HG03378 (cell line): Measurements from ENCODE around the gene RUNX2.

Experiments used
- ATAC-seq: cut with Tn5 transposase; IDR thresholded peaks from one replicate; pipeline ENCODE4 v1.9.1; 2021; ENCODE audit warnings: mild to moderate bottlenecking, moderate library complexity; ENCODE audit not compliant: unreplicated experiment

RUNX2 gene

DNA sequence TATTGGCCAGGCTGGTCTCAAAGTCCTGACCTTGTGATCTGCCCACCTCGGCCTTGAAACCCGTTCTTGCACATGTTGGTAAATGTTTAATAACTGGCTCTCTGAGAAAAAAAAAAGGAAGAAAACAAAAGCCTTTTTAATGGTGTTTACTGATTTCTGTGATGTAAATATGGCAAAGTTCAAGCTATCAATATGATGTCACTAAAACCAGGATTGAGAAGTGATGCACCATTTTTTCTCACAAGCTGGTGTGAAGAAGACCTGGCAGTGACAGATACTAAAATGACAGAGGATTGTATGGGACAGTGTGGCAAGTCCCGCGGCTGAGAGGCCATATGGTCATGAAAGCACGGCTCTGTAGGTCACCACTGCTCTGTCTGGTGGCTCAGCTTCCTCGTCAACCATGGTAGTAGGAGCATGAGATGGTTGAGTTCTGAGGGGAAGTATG is 245.9 kb downstream of the RUNX2 start:
- no peak for ATAC-seq

DNA sequence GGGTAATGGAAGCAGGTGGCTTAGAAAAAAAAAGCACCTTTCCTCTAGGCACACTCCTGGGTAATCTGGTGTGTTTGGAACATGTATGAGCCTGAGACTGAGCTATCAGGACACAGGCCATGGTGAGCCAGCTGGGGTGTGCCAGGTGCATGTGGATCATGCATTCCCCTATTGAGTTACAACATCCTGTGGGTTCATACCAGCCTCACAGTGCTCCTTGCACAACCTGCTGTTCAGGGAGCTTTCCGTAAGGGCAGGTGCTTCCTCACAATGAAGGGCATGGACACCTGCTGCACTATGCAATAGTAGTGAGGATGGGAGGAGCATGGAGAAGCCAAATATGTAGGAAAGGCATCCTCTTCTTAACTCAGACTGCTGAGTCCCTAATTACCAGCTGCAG is 246.8 kb downstream of the RUNX2 start:
- no peak for ATAC-seq

DNA sequence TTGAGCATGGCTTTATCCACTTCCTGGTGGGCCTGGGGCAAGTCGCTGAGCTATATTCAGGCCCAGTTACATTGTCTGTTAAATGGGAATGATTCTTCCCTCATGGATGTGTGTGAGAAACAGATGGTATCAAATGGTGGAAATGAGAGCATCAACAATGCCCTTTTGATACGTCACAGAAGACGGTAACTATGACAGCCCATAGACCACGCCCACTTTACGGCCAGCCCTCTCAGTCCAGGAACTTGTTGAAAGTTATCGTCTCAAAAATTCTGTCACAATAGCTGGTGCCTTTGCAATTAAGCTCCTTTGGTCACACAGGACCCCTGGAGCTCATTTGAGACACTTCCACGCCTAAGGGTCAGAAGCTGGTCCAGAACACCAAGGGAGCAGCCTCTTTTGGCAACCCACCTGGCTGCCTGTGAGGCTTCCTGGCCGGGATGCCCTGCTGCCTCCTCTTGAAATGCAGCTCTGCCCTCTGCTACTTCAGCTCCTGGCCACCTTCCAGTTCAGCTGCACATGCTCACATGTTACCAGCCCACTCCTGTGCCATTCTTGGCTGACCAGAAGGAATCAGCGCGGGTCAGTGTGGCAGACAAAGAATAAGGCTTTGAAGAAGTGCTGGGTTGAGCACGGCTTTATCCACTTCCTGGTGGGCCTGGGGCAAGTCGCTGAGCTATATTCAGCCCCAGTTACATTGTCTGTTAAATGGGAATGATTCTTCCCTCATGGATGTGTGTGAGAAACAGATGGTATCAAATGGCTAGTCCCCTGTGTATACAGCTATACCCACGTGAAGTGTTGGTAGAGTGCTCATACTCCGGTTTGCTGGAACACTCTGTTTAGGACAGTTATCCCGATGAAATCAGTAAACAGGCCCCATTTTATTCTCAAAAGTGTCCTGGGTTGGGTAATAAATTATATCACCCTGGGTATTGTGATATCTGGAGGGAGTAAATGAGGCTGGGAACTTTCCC is 248.8 kb downstream of the RUNX2 start:
- no peak for ATAC-seq

DNA sequence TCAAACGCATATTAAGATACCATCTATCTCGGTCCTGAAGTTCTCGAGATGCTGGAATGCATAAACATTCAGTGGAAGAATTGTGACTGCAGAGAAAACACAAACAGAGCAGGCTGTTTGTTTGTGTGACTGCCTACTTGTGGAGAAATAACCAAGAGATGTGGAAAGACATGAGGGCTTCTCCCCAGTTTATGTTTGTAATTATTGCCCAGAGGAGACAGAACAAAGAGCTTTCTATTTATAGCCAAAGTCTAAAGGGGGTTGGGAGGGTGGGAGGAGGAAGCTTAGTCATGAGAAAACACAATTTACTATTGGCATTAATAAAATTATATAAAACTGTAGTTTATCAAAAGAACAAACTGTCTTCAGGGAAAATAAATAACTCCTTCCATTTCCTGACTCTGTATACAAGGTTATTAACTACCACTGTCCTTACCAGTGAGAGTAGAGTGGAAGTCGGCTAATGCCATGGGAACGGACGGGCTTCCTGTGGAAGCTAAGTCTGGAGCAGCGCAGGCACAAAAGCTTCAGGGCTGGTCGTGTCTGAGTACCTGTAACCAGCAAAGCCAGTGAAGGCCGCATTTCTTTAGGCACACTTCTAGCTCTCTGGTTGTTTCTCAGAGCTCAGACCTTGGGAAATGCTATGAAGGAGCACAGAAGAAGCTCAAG is 249.8 kb downstream of the RUNX2 start:
- ATAC-seq, result no peak

DNA sequence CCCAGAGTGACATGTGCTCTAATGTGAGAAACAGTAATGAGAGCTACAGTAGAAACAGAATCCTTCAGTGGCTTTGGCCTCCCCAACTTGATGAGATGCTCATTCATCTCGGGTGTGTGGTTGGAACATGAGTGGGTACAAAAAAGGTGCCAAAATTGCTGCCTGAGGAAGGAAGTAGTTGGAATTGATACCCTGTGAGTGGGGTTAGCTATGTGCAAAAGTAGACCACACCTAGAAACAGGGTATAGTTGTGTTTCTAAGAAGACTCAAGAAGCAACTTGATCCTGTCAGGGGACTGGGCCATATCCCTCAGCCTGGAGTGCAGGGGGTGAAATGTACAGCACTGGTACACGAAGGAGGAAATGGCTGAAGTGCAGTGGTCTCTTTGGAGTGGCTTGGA is 256.0 kb downstream of the RUNX2 start:
- ATAC-seq, result no peak

DNA sequence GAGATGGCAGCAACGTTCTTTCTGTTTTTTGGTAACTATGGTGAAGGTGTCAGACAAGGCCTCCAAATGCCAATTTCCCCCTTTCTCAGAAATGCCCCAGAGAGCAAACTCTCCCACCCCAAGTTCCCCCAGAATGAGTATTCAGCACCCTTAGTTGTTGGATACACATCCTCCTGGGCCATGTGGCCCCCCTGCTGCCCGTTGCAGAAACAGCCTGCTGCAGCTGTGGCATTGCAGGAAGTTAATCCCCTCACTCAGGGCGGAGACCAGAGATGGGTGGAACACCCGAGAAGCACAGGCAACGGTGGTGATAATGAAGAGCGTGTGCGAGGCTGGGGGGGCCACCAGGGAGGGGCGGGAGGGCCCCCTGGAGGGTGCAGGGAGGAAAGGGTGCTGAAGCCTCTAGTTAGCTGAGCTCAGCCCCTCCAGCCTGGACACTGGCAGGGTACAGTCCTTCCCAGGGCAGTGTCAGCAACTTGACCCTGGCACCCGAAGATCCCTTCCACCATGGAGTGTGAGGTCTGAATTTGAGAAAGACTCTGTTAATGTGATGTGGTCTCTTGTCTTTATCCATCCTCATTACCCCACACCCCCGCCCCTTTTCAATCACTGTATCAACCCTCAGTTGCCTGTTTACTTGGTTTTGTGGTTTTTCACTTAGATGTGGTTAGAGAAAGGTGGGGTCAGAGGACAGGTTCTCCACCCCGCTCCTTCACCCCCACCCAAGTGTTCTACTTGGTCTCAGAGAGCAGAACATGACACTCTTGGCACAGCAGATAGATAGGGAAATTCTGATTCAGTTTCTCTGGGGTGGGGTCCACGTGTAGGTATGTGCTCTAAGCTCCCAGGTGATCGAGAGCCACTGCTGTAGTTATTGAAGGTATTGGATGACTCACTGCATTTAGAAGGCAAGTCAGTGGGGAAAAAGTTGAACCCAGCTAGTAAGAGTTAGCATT is 258.4 kb downstream of the RUNX2 start:
- no peak for ATAC-seq

DNA sequence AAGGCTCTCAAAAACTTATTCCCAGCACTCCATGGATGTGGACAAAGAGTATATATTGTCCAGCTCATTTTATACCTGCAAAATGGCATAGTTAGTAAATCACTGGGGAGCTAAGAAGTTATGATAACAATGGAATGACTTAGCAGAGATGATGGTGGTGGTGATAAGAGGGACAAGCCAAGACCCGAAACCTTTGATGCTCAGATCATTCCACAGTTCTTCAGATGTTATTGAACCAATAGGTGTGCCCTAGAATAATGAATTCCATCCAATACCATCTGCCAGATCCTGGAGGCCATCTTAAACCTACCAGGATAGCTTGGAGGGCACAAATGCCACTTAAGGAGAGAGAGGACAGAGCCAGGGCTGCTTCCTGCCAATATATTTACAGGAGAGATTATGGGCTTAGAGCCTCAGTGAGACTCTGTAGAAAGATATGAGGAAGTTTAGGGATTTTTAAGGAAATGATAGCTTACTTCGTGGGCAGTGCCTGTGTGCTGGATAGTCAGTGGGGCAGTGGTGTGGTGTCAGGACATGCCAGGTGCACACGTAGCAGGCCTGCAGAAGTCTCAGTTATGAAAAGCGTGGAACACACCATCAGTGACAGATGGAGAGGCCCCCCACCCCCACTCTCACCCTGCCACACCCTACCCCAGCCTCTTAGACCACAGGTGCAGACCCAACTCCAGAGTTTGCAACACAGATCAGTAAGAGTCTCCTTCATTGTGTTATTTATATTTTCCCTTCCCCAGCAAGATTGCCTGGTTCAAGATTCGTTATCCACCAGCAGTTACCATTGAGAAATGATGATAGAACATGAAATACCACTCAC is 259.3 kb downstream of the RUNX2 start:
- ATAC-seq, result no peak

DNA sequence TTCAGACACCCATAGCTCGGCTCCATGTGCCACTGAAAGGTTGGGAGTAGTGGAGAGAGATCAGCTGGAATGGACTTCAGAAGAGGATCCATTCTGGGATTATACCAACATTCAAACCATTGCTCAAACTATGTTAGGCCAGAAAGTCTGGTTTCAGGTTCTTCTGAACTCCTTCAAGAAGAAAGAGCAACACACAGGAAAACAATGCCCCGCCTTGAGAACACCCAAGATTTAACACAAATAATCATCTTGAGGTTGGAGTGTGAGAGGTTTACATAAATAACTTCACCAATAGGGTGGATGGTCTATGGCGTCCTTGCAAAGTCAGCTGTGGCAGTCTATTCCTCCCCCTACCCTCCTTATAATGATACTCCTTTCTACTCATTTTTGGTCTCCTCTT is 261.2 kb downstream of the RUNX2 start:
- no peak for ATAC-seq

DNA sequence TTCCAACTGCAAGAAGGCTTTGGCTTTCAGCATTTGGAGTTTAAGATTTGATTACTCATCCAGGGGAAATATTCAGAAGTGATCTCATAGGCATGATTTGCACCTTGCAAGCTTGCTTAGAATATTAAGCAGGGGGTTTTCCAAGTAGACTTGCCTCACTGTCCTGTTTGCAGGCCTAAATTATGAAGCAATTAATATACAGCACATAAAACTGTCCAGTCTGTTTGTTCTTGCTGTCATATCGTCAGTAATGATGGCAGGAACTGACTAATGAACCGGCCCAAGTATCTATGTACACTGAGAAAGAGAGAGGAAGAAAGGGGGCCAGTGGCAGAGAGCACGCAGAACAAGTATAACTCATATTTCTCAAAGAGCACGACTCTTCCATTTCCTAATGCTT is 262.1 kb downstream of the RUNX2 start:
- ATAC-seq, result no peak

DNA sequence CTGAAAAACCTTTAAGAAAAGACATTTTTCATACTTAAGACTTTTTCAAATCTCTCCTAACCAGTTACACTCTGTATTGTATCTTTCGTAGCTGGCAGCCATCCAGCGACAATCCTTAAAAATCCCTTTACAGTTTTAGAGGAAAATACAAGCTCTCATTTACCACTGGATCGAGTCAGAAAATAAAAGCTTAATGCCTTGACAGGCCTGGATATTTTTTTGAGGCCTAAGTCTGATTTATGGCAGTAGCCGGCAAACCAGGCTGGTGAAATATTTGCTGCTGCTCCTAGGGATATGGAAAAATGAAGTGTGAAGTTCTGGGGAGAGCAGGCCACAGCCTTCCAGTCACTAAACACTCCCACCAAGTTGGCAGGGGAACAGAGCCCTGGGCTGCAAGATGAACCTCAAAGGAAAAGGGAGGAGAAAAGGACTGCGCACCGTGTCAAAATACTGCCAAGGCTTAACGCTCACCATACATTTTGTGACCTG is 262.6 kb downstream of the RUNX2 start:
- no peak for ATAC-seq

DNA sequence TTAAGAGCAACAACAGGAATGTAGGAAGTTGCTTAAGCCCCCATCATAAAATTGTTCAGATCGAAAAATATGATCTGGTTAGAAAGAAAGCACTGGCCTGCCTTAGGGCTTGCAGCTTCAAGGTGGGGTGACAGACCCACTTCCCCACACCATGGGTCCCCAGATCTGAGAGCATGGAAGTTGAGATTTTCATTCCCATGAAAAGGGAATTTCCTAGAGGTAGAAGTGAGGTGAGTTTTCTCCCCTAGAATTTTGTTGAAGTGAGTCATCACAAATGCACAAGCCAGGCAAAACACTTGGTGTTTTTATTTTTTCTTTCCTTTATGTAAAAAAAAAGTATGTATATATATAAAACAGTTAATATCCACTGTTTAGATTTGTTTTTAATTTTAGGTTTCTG is 263.2 kb downstream of the RUNX2 start:
- ATAC-seq, result no peak

DNA sequence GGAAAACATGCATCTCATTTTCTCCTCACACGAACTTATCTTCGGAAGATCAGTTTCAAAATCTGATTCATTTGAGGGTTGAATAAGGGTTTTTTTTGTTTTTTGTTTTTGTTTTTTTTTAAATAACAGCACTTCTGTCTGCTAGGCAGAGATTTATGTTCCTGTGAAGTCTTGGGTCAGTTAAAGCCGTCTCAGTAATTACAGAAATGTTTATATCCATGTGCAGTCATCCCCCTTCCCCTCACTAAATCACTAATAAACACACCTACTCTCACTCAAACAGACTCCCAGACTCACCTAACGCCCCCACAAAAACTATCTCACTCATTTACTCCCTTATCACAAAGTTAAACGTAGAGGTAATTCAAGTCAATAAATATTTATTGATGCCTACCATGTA is 263.8 kb downstream of the RUNX2 start:
- ATAC-seq, result no peak

DNA sequence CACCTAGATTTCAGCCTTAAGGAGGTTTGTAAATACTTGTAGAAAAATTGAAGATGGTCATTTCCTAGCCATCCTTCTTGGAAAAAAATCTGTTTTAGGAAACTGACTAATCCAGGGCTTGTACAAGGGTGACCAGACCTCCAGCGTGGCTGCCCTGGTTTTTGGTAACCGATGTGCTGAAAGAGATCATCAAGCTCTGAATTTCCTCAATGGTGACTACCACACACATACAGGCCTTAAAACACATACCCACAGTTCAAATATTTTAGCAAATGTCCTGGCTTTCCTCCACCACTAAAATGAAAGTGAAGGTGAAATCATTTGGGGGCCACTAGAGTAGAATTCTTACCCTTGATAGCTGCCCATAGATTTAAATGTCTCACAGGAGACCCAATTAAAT is 264.9 kb downstream of the RUNX2 start:
- ATAC-seq, result no peak

DNA sequence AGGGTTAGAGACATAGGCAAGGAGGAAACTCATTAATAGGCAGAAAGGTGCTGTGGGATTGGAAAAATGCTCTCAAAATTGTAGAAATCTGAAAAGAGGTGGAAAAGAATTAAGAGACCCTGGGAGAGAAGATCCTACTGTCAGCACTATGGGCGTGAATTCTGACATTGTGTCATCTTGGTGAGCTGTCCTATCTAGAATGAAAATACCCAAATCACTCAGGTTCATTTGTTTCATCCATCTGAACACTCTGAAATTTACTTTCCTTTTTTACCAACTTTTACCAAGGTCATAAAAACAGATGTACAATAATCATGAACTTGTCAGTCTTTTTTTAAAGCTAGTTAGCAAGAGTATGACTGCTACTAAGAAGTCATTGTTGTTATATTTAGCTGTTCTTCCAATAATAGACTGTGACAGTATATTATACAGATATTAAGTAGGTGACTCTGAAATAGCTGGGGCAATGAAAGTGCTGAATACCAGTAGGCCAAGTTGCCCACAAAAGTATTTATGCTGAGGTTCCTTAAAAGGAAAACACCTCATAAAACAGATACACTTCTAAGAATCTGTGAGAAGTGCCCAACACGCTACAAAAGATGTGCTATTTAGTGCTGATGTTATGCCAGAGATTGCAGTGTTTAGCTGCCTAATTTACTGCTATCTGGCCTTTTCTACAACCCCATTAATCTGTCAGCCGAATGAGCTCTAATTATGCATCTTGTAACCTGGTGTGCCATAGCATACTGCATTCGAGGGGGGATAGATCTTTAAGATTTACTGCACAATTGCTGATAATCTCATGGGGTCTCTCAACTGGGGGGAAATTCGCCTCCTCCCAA is 267.1 kb downstream of the RUNX2 start:
- ATAC-seq, result no peak

DNA sequence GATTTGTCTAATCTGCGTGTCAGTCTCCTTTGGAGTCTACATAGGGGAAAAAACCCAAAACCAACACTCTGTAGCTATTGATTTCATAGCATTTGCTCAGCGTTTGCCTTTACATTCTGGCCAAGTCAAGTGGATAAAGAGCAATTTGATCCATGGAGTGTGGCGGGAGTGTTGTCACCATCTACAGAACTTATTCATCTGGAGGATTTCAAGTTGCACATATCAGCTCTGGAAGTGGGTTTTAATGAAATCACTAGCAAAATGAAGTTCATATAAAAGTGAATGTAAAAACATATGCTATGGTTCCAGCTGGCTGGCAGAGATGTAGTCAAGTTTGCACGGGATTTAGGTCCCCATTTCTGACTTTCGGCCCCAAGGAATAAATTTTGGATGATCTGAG is 269.3 kb downstream of the RUNX2 start:
- no peak for ATAC-seq

DNA sequence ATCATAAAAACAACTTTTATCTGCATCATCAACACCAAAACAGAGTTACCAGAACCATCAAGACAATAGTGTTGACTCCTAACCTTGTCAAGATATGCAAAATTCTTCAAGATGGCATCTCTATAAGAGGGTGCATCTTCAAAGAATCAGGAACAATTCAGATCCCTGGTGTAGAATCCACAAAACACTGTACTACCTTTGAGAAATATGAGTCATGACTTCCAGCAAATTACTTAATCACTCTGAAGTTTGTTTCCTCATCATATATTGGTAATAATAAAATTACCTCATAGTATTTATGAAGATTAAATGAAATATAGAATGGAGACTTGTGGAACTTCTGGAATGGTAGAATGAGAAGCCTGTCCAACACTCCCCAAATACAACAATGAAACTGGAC is 270.9 kb downstream of the RUNX2 start:
- ATAC-seq, result no peak

DNA sequence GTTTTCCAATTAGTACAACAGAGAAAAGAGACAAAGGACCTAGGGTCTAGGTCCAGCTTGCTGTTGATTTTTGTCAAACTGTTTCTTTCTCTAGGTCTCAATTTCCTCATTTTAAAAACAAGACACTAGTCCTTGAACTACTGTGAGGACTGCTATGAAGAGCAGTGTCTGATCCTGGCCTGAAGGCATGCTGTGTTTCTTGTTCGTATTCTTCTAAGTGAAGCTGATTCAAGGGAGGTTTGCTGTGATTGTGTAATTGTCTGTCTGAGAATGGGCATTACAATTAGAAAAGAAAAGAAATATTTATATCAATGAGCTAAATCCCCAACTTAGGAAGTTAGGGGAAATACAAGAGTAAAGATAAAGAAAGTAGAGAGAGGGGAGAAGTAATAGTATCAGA is 277.8 kb downstream of the RUNX2 start:
- ATAC-seq, result no peak

DNA sequence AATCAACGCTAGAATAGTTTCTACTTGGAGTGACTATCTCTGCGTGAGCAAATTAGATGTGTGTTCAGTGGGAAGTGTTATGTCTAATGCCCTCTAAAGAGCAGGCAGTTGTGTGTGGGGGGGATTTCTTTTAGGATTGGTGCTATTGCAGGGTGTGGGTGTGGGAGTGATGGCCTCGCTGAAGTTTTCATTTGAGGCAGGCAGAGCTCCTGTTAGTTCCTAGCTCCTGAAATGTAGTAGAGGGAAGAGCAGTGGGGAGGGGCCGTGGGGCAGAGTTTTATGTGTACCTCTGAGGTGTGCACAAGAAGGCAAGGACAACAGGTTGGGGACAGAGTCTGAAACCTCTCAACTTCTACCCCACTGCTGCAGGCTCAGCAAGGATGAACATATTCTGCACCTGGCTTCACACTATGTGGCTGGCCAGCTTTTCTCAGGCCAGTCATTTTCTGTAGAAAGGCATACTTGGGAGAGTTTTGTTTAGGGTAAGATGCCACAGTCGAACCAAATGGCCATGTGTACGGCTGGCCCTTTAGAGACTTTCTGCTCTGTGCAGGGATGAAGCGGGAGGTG is 278.8 kb downstream of the RUNX2 start:
- ATAC-seq, result no peak

DNA sequence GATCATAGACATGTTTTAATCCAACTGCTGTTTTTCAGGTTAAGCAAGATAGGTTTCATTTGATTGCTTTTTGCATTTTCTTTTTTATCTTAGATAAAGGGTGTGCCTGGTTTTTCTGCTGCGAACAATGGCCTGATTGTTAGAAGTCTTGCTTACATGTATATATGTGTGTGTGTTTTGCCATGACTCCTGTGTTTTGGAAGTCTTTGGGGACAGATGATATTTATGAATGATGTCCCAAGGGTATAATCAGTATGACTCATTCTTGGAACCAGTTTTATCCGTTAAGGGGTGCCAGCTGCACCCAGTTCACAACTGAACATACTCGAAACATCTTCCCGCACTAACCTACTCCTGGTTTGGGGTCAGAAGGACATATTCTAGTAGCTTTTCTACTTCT is 279.7 kb downstream of the RUNX2 start:
- ATAC-seq, result no peak
